D721Med (cell line): Measurements from ENCODE around the gene FLNB.

ENCODE experiments used
- DNase-seq: peaks from one replicate; pipeline ENCODE4 v3.0.0; 2011; ENCODE audit warnings: low spot score; ENCODE audit not compliant: insufficient read length
- FAIRE-seq: peaks from 2 replicates; lab custom pipeline; 2011; peaks lifted over from hg19 to GRCh38; lab: Jason Lieb, UNC
- CTCF ChIP-seq: IDR thresholded peaks from 2 replicates; pipeline ENCODE4 v1.5.1; 2012; ENCODE audit warnings: mild to moderate bottlenecking, control low read depth; ENCODE audit not compliant: insufficient read depth; ENCODE audit errors: missing control alignments

FLNB gene

DNA sequence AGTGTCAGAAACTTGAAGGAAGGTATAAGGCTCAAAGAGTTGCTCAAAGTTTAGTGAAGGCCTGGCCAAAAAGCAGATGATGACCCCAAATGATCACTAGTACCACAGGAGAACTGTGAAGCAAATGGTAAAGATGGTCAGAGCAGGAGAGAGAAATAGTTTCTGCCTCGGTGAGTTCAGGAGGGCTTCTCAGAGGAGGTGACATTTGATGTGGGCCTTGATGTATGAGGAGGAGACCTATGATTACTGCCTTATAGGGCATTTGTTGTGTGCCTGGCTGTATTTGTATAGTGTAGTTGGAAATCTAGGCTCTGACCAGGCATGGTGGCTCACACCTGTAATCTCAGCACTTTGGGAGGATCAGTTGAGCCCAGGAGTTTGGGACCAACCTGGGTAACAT is 152.2 kb downstream of the FLNB start:
- FAIRE-seq (no peak), DNase-seq (no peak)
- no peak for TF ChIP-seq CTCF

DNA sequence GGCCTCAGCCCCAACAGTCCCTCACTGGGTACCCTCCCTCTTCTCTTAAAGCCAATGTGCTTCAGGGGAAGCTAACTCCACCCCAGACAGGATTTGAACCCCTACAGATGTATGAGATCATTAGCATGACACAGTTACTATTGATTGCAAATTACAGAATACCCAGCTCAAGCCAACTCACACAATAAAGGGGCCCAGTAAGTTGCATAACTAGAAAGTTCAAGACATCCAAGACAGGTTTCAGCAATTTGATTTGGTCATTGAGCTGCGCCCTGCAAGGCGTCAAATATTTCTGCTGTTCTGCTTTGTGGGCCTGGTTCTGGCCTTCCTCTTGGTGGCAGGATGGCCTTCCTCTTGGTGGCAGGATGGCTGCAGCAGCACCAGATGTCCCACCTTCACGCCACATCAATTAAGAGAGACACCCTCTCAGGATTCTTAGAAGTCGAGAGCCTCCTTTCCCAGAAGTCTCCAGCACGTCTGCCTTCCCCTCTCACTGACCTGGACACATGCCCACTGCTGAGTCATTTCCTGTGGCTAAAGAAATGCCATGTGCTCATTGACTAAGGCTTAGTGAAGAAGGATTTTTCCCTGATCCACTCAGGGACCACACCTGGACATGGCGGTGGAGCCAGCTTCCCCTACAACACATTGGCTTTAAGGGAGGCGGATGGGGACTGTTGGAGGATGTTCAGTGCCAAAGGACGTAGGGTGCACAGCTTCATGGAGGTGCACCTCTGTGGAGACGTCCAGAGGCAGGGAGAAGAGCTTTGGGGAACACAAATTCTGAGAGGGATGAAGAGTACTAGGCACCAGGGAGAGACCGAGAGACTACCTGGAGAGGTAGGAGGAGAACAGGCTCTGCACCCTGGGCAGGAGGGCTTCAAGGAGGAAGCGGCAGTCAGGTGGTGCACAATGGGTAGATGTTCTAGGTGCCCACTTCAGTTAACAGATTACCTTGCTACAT is 153.5 kb downstream of the FLNB start:
- DNase-seq, result no peak
- no peak for TF ChIP-seq CTCF
- no peak for FAIRE-seq

GRCh38 chr3:58163234-58163633 is 155.0 kb downstream of the FLNB start:
- DNase-seq, result no peak
- no peak for FAIRE-seq
- no peak for TF ChIP-seq CTCF

DNA sequence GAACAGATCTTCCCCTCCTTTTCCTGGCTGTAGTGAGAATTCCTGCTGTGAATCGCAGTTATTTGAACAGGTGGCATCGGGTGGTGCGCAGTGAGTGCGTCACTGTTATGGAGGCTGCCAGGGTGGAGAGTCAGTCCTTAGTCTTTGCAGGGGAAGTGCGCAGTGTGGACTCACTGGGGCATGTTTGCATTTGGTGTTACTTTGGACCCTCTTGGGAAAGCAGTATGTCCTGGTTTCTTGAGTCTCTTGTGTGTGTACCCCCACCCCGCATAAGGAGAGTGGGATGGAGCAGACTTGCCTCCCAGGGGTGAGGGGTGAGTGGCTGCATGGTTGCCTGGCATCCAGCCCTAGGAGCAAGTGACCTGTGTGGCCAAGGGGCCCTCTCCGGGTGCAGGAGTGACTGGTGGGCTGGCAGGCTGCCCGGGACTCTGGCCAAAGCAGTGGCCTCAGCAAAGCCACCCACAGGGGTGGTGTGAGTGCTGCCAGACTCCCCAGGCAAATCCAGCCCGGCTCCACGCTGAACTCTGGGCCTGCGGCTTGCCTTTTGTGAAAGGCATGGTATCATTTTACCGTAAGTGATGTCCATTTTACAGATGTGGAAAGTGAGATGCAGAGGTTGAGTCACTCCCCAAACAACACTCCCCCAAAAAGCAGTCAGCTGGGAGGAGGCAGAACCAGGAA is 156.1 kb downstream of the FLNB start:
- no peak for FAIRE-seq
- DNase-seq, result no peak
- no peak for TF ChIP-seq CTCF

DNA sequence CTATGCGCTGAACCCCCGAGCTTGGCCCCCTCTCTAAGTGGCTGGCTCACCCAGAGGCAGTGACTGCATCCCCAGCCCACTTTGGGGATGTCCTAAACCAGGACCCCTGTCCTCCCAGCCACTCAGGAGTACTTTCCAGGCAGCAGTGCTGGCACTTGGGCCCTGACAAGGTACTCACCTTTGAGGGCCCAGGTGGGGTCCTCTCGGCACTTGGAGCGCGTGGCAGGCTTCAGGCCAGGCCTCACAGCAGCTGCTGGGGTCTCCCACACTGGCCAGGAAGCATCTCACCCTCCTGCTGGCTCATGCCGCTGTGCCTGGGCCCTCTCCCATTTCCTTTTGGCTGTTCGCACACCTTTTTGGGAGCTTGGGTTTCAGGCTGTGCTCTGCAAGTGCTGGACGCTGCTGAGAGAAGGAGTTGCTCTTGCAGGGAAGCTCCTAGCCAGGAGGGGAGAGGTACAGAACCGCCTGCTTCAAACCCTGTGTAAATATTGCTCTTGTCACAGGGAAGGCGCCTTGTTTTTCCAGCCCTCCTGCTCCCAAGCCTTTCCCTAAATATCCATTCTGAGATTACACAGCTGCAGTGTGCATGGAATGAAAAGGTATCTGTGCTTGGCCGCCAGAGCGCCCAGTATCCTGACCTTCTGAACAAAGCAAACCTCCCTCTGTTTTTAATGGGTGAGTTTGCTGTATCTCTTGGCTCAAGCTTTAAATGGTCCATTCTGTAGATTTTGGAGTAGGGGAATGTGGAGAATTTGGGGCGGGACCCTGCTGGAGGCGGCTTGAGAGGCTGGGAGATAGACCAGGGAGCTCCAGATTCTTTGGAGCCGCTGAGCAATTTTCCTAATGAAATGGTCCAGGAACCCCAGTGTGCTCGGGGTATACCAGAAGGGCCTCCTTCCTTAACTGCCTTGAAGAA is 156.9 kb downstream of the FLNB start:
- DNase-seq, result no peak
- FAIRE-seq, result no peak
- TF ChIP-seq CTCF, result no peak

DNA sequence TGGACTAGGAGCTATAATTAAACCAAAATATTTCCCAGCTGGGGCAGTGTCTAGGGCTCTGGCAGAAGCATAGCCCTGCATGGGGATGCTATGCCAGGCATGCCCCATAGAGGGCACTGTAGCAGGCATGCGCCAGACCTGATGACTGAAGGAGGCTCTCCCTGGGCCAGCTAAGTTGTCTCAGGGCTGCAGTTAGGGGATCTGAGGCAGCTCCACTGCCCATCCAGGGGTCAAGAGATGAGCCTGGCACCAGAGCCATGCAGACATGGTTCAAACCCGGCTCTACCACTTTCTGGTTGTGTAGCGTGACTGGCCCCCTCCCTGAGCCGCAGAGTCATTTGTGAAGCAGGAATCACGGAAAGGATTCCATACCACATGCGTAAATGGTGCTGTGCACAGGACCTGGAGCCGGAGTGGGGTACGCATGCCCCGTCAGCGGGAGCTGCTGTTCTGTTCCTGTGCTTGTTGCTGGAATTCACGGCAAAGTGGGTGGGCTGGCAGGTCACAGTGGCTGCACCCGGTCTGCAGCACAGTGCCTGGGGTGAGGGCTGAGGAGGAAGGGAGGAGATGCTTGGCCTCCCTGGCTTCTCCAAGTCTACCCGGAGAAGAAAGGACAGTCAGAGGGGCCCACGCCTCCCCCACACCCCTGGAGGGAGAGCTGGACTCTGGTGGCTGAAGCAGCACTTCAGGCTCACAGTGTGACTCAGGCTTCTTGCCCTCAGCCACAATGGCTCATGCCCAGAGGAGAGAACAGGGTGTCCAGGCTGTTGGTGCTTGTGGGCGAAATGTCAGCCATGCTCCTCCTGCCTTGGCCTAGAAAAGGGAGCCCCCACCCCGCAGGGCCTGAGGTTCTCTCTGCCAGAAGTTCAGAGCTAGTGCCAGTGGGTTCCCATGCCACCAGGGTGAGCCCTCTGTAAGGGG is 159.5 kb downstream of the FLNB start:
- FAIRE-seq, result no peak
- peak; percentile 57 for TF ChIP-seq CTCF

More for the DNA sequence above, 159.5 kb downstream of the FLNB start:
- peak; percentile 58 for DNase-seq
